ENCODE data around the gene WDR46. TPM values are rescaled to one million over a fixed set of nuclear protein-coding genes. Genes with fewer than 3 reads are reported as not detected.

WDR46 gene
- total and polyA plus RNA-seq, 10 of the 15 experiments (the other 5 are each of a cell fraction or from before 2014, with no cell fraction given), result 10.1 to 147 (median 86.0) TPM

DNA sequence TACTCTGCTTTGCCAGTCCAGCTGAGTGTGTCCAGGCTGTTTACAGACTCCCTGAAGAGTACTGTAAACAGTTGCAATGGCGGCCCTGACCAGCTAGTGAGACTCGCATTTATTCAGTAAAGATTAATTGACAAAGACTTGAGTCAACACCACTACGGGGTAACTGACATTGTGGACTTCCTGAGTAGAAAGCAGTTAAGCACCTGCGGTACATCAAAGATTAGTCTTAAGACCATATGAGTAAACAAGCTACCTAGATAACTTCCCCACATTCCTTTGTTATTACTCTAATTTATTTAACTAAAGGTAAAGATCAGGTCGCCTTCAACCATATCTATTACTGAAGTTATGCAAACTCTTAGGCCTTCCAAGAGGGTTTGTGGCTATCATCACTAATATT, 30.0 kb downstream of the WDR46 start (continued):
- no peak for TF ChIP-seq ZNF592 (IDR thresholded peaks at IDR 0.05)
- TF ChIP-seq, protein P1, sequence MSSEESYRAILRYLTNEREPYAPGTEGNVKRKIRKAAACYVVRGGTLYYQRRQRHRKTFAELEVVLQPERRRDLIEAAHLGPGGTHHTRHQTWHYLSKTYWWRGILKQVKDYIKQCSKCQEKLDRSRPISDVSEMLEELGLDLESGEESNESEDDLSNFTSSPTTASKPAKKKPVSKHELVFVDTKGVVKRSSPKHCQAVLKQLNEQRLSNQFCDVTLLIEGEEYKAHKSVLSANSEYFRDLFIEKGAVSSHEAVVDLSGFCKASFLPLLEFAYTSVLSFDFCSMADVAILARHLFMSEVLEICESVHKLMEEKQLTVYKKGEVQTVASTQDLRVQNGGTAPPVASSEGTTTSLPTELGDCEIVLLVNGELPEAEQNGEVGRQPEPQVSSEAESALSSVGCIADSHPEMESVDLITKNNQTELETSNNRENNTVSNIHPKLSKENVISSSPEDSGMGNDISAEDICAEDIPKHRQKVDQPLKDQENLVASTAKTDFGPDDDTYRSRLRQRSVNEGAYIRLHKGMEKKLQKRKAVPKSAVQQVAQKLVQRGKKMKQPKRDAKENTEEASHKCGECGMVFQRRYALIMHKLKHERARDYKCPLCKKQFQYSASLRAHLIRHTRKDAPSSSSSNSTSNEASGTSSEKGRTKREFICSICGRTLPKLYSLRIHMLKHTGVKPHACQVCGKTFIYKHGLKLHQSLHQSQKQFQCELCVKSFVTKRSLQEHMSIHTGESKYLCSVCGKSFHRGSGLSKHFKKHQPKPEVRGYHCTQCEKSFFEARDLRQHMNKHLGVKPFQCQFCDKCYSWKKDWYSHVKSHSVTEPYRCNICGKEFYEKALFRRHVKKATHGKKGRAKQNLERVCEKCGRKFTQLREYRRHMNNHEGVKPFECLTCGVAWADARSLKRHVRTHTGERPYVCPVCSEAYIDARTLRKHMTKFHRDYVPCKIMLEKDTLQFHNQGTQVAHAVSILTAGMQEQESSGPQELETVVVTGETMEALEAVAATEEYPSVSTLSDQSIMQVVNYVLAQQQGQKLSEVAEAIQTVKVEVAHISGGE (CRISPR knock-in tag; IDR thresholded peaks at IDR 0.05), result no peak
- no peak for TF ChIP-seq ESRRA (IDR thresholded peaks at IDR 0.05; ENCODE audit: low read length)

- no peaks in the 10 kb centered on the region for H4K20me1 ChIP-seq (ENCODE audit: control insufficient read depth, insufficient read depth)
- ChIA-PET SMC1A (ENCODE audit: uncharacterized antibody, unreplicated experiment) (no interaction called here), CTCF (interaction anchor here (0.6 to 1.2 kb wide), 2 partner anchors 9 to 255 kb away, joined by 3 to 4 read pairs; no protein-coding TSS in a partner anchor), POLR2A (interaction anchor here (0.5 to 1.9 kb wide), 3 partner anchors 17 to 78 kb away, joined by 4 to 9 read pairs (median 6); partner anchors contain the start of genes RPS18 and VPS52), RAD21 (ENCODE audit: unreplicated experiment) (no interaction called here)
- intact Hi-C loops (cut with micrococcal nuclease; ENCODE audit: unreplicated experiment) (no loop called here), in situ Hi-C loops (cut with MboI) (no loop called here)
- 96% methylated on average over 4 of the region's 4 CpGs for WGBS (ENCODE audit: insufficient coverage, insufficient replicate concordance, low lambda C conversion rate, missing lambda C conversion rate)
- peaks cover 2 to 16% of the 10 kb centered on the region in 2 experiments; a peak in 3 of 4 replicates for H3K36me3 ChIP-seq (ENCODE audit: control insufficient read depth in 2 of 2, insufficient read depth in 2 of 2, low read length in 1 of 2)
- DNase-seq (ENCODE audit: low read depth, low spot score) (no peak), ATAC-seq (no peak), FAIRE-seq (no peak)
- no TSS peak for BruUV-seq (replicated peaks)
- no peaks in the 10 kb centered on the region for H3K27me3 ChIP-seq (replicated peaks in 1 of 2; ENCODE audit: control insufficient read depth in 2 of 2, insufficient read depth in 2 of 2, low read length in 1 of 2)
- H3K4me3 ChIP-seq, result no peak overlapping the region
- H3K27ac ChIP-seq (ENCODE audit: control insufficient read depth, insufficient read depth), result no peak overlapping the region
- H3K4me2 ChIP-seq (ENCODE audit: control insufficient read depth, insufficient read depth), result no peak overlapping the region
- peaks cover 11% of the 10 kb centered on the region for H3K79me2 ChIP-seq (ENCODE audit: control insufficient read depth, insufficient read depth, low read length)
- H2AFZ ChIP-seq (ENCODE audit: control insufficient read depth, low read depth, low read length), result no peak overlapping the region
- peaks cover 6% of the 10 kb centered on the region; the same call in 1 of the 2 replicates for H3K4me1 ChIP-seq (ENCODE audit: control insufficient read depth, insufficient read depth, low read length)
- no peaks in the 10 kb centered on the region for H3K9me3 ChIP-seq (replicated peaks; ENCODE audit: control insufficient read depth, insufficient read depth, low read length)
- no peak overlapping the region for H3K9ac ChIP-seq (ENCODE audit: control insufficient read depth, insufficient read depth, low read length)
- TF ChIP-seq HDAC2 (IDR thresholded peaks at IDR 0.05) (no peak), FOXK2 (IDR thresholded peaks at IDR 0.05) (no peak), CHD4 (IDR thresholded peaks at IDR 0.05) (no peak), CREB1 (IDR thresholded peaks at IDR 0.05; ENCODE audit: low read depth) (no peak), SMARCA5 (IDR thresholded peaks at IDR 0.05) (no peak), BCLAF1 (IDR thresholded peaks at IDR 0.05) (no peak), RAD21 (IDR thresholded peaks at IDR 0.05; ENCODE audit: insufficient read depth, low read depth, low read length) (no peak), CBX5 (IDR thresholded peaks at IDR 0.05; ENCODE audit: low read depth) (no peak)
- TF ChIP-seq, protein P2, sequence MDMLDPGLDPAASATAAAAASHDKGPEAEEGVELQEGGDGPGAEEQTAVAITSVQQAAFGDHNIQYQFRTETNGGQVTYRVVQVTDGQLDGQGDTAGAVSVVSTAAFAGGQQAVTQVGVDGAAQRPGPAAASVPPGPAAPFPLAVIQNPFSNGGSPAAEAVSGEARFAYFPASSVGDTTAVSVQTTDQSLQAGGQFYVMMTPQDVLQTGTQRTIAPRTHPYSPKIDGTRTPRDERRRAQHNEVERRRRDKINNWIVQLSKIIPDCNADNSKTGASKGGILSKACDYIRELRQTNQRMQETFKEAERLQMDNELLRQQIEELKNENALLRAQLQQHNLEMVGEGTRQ (IDR thresholded peaks at IDR 0.05; ENCODE audit: borderline replicate concordance, low read depth, low read length), result no peak
Observed at GRCh38 chr6:33254591-33254990, 34.4 kb downstream of the WDR46 start.

Measured in GM12878 (cell line).